OCI-LY1 (cell line): ENCODE data around the gene NECAB2.

Experiments used
- H2AFZ ChIP-seq: fragments of 200-600 bp; sonication (generic), shearing (Covaris generic); 2 replicates; pipeline ENCODE4 v1.6.0; 2014; ENCODE audit warnings: antibody characterized with exemption, mild to moderate bottlenecking, low read length
- H3F3A ChIP-seq: fragments of 200-600 bp; sonication (generic), shearing (Covaris generic); 2 replicates; pipeline ENCODE4 v1.6.0; 2014; ENCODE audit warnings: mild to moderate bottlenecking, antibody characterized with exemption, low read length, moderate library complexity; ENCODE audit not compliant: insufficient read depth
- H3K27ac ChIP-seq: fragments of 200-600 bp; sonication (generic); 2 replicates; pipeline ENCODE4 v1.5.1; 2014; ENCODE audit warnings: low read length, mixed run types, mild to moderate bottlenecking, low read depth; ENCODE audit not compliant: poor library complexity, severe bottlenecking
- H3K27me3 ChIP-seq: fragments of 200-600 bp; sonication (generic); 2 replicates; pipeline ENCODE4 v1.6.0; 2014; ENCODE audit warnings: antibody characterized with exemption, mild to moderate bottlenecking, low read length, moderate library complexity; ENCODE audit not compliant: insufficient read depth
- H3K36me3 ChIP-seq: fragments of 200-600 bp; sonication (generic); 2 replicates; pipeline ENCODE4 v1.6.1; 2014; ENCODE audit warnings: mild to moderate bottlenecking, antibody characterized with exemption, low read length, moderate library complexity, mixed read lengths; ENCODE audit not compliant: insufficient read depth
- H3K4me1 ChIP-seq: fragments of 200-600 bp; sonication (generic); 2 replicates; pipeline ENCODE4 v1.5.1; 2014; ENCODE audit warnings: mild to moderate bottlenecking, low read length, moderate library complexity; ENCODE audit not compliant: insufficient read depth, severe bottlenecking
- H3K4me2 ChIP-seq: fragments of 200-600 bp; sonication (generic), shearing (Covaris generic); 2 replicates; pipeline ENCODE4 v1.6.1; 2014; ENCODE audit warnings: low read length
- H3K4me3 ChIP-seq: fragments of 200-600 bp; sonication (generic); 2 replicates; pipeline ENCODE4 v1.5.1; 2014; ENCODE audit warnings: low read length, low read depth, mild to moderate bottlenecking, mixed read lengths; ENCODE audit not compliant: poor library complexity, severe bottlenecking
- H3K79me2 ChIP-seq: fragments of 200-600 bp; shearing (Covaris generic); 2 replicates; pipeline ENCODE4 v1.6.1; 2016; ENCODE audit warnings: mixed run types, low read length, mixed read lengths; ENCODE audit not compliant: insufficient read depth
- H3K9ac ChIP-seq: fragments of 200-600 bp; sonication (generic), shearing (Covaris generic); 2 replicates; pipeline ENCODE4 v1.6.1; 2014; ENCODE audit warnings: mild to moderate bottlenecking, low read length, mixed read lengths
- H3K9me2 ChIP-seq: fragments of 200-600 bp; sonication (generic), shearing (Covaris generic); 2 replicates; pipeline ENCODE4 v1.6.1; 2014; ENCODE audit warnings: low read depth, mild to moderate bottlenecking, low read length, mixed read lengths
- H3K9me3 ChIP-seq: fragments of 200-600 bp; shearing (Covaris generic); 2 replicates; pipeline ENCODE4 v1.6.1; 2014; ENCODE audit warnings: low read length, mixed read lengths
- H4K20me1 ChIP-seq: fragments of 200-600 bp; sonication (generic), shearing (Covaris generic); 2 replicates; pipeline ENCODE4 v1.6.0; 2016; ENCODE audit warnings: mild to moderate bottlenecking, low read length; ENCODE audit not compliant: insufficient read depth
- EZH2 ChIP-seq: fragments of 200-600 bp; sonication (generic), shearing (Covaris generic); IDR thresholded peaks from 2 replicates; pipeline ENCODE4 v1.8.0; 2017; ENCODE audit warnings: borderline replicate concordance, mixed run types, mild to moderate bottlenecking, antibody characterized with exemption, low read length, moderate library complexity, mixed read lengths
- TF ChIP-seq, protein P1 (sequence below): fragments of 200-600 bp; sonication (generic), shearing (Covaris generic); IDR thresholded peaks from 2 replicates; pipeline ENCODE4 v1.5.1; 2017; ENCODE audit warnings: mild to moderate bottlenecking, antibody characterized with exemption, low read length, moderate library complexity, mixed read lengths

NECAB2 gene

DNA sequence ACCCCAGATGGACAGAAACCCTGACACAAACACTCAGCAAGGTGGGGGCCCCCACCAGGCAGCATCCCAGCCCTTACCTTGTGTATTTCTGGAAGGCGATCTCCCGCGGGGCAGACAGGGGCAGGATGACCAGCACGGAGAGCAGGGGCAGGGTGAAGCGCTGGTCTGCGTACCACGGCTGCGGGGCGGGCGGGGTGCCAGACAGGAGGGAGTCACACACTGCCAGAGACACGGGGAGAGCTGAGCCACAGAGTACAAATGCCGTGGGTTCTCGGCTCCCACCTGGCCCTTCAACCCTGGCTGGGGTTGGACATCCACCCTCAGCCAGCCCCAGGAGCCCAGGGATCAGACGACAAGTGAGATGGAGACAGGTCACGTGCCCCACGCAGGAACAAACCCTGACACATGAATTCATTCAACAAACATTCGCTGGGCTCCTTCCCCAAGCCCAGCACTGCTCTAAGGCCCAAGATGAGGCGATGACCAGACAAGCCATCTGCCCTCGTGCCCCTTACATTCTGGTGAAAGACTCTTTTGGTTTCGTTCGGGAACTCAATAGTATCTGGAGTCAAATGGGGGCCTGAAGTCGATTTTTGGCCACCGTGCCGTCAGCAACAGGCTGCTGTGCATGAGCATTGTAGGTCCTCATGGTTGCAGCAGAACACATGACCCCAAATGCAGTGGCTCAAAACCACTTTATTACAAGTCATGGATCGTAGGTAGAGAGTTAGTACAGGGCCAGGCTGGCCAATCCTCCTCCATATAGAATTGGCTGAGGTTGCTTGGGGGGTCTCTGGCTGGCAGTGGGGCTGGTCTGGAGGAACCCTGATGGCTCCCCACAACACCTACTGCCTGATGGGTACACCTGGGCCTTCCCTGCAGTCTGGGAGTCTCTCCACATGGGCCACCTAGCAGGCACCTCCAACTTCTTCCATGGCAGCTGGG is 65.5 kb downstream of the NECAB2 start:
- Histone ChIP-seq H3F3A (no peaks in the 10 kb centered on the region), H3K4me3 (no peak overlapping the region), H3K9ac (no peak overlapping the region), H3K9me3 (no peaks in the 10 kb centered on the region), H4K20me1 (no peaks in the 10 kb centered on the region), H2AFZ (no peak overlapping the region), H3K36me3 (no peaks in the 10 kb centered on the region; the same call in 1 of the 2 replicates), H3K79me2 (no peaks in the 10 kb centered on the region), H3K27ac (no peak overlapping the region), H3K27me3 (peaks cover 11% of the 10 kb centered on the region; the same call in 1 of the 2 replicates), H3K4me1 (no peaks in the 10 kb centered on the region), H3K9me2 (no peaks in the 10 kb centered on the region), H3K4me2 (no peak overlapping the region)
- no peak for TF ChIP-seq EZH2
- TF ChIP-seq, protein P1, sequence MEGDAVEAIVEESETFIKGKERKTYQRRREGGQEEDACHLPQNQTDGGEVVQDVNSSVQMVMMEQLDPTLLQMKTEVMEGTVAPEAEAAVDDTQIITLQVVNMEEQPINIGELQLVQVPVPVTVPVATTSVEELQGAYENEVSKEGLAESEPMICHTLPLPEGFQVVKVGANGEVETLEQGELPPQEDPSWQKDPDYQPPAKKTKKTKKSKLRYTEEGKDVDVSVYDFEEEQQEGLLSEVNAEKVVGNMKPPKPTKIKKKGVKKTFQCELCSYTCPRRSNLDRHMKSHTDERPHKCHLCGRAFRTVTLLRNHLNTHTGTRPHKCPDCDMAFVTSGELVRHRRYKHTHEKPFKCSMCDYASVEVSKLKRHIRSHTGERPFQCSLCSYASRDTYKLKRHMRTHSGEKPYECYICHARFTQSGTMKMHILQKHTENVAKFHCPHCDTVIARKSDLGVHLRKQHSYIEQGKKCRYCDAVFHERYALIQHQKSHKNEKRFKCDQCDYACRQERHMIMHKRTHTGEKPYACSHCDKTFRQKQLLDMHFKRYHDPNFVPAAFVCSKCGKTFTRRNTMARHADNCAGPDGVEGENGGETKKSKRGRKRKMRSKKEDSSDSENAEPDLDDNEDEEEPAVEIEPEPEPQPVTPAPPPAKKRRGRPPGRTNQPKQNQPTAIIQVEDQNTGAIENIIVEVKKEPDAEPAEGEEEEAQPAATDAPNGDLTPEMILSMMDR: no peak

DNA sequence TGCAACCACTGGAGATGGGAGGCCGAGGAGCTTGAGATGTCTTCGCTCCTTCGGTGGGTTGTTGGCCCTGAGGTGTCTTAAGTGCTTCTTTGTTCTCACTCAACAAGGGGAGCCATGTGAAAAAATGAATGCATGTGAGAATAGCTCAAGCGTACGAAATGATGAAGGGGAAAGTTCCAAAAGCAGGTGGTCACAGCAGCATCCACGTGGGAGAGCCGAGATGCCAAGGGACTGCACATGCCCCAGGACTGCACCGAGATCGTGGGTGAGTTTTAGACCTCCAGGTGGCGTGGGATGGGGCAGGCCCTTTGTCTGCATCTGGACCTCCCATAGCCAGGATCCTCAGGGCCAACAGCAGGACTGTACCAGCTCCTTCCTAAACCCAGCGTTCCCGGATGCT is 66.5 kb downstream of the NECAB2 start:
- peaks cover 12% of the 10 kb centered on the region; the same call in 1 of the 2 replicates for H3K27me3 ChIP-seq
- no peak overlapping the region for H3K9ac ChIP-seq
- no peak overlapping the region for H2AFZ ChIP-seq
- no peaks in the 10 kb centered on the region for H3K4me1 ChIP-seq
- no peaks in the 10 kb centered on the region for H3K9me2 ChIP-seq
- no peaks in the 10 kb centered on the region; the same call in 1 of the 2 replicates for H3K36me3 ChIP-seq
- no peaks in the 10 kb centered on the region for H4K20me1 ChIP-seq
- no peak overlapping the region for H3K4me3 ChIP-seq
- no peaks in the 10 kb centered on the region for H3K79me2 ChIP-seq
- H3K4me2 ChIP-seq: no peak overlapping the region
- H3K27ac ChIP-seq: no peak overlapping the region
- TF ChIP-seq EZH2: no peak
- TF ChIP-seq, protein P1: no peak
- H3F3A ChIP-seq: no peaks in the 10 kb centered on the region
- no peaks in the 10 kb centered on the region for H3K9me3 ChIP-seq

DNA sequence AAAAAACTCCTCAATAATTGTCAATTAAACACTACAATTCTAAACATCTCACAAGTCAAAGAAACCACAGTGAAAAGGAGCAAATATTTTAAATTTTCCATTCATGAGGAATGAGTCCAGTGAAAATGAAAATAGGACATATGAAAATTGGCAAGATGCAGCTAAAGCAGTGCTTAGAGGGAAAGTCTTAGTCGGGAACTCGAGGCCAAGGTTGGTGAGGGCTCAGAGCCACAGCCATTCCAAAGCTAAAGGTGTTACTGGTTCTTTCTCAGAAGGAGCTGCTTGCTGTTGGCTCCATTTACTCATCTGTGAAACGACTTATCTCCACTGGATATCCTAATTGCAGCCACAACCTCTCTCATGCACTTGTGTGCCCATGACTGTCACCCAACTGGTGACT is 68.1 kb downstream of the NECAB2 start:
- TF ChIP-seq, protein P1: no peak
- TF ChIP-seq EZH2: no peak
- no peak overlapping the region for H3K4me3 ChIP-seq
- H3K4me2 ChIP-seq: no peak overlapping the region
- peaks cover 12% of the 10 kb centered on the region; the same call in 1 of the 2 replicates for H3K27me3 ChIP-seq
- no peaks in the 10 kb centered on the region for H3K9me2 ChIP-seq
- H3K36me3 ChIP-seq: no peaks in the 10 kb centered on the region; the same call in 1 of the 2 replicates
- no peaks in the 10 kb centered on the region for H3K79me2 ChIP-seq
- no peaks in the 10 kb centered on the region for H3F3A ChIP-seq
- H3K4me1 ChIP-seq: no peaks in the 10 kb centered on the region
- H3K9me3 ChIP-seq: no peaks in the 10 kb centered on the region
- no peaks in the 10 kb centered on the region for H4K20me1 ChIP-seq
- no peak overlapping the region for H3K9ac ChIP-seq
- no peak overlapping the region for H2AFZ ChIP-seq
- H3K27ac ChIP-seq: no peak overlapping the region
